HS-27A (cell line): ENCODE data around the gene CDC20.

Source experiments
- DNase-seq: peaks from one replicate; pipeline ENCODE4 v3.0.0-alpha.2; 2012; ENCODE audit warnings: low read depth, missing footprints

CDC20 gene

DNA sequence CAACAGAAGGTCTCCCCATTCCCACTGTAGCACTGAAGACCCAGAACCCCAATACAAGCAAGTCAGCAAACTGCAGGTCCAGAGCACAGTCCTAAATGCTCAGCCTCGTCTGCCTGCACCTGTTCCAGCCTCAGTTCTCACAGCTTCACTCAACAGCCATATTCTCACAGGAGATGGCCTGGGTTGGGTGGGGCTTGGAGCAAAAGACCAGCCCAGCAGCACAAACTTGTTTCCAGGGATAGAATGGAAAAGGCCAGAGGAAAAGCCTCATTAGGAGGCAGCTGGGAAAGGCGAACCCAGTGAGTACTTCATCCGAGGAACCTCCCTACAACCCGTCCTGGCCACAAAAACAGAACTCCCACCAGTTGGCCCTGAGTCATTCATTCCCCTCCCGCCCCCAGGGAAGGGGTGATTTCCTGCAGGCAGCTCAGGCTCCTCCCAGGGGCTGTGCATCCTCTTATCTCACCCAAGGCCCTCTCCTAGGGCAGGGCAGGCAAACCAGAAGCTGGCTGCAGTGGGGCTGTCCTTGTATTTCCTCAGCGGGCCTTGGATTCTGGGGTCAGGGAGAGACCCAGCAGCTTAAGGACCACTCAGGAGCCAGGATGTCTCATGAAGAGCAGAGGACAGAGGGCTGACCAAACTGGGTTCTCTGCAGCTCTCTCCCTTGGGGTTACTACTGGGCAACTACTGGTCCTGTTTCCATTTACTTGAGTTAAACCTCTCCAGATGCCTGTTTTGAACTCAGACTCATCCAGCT lies 28.6 kb upstream of the CDC20 start:
- DNase-seq: peak; percentile 49

DNA sequence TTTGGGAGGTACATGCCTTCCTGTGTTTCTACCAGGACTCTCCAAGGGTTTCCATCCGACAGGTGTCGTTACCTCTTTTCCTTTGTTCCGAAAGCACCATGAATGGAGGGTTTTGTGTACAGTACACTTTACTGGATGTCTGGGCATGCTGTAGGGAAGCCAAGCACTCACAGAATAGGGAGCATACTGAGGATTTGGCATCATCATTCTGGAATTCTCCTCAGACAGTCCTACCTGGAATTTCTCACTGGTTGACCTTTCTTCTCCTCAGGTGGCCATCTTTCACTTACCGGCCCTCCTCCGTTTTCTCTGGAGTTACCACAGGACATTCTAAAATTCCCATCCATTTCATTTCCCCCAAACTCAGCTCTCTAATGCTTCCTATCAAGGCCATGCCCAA lies 27.1 kb upstream of the CDC20 start:
- DNase-seq: no peak

DNA sequence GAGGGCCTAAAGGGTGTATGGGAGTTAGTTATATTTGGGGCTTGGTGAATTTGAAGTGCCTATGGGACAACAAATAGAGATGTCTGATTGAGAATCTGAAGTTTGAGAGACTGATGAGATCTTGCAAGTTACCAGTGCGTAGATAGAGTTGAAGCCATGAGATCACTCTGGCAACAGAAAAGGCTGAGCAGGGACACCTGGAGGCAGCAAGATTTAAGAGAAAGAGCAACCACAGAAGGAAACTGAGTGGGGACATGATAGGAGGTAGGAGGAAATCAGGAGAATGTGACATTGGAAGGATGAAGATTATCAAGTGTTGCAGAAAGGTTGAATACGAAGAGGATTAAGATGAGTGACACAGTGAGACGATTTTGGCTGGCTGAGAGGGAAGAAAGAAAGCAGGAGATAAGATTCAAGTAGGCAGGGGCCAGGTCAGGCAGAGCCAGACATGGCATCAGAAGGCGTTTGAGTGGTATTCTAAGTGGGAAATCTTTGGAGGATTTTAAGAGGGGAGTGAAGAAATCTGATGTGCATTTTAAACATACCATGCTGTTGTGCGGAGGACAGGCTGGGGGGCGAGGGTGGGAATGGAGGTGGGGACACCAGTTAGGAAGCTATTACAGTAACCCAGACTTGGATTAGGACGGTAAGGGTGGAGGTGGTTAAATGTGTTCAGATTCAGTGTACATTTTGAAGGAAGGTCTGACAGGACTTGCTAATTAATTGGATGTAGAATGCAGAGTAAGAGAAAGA lies 24.2 kb upstream of the CDC20 start:
- no peak for DNase-seq

- no peak for DNase-seq
Observed at GRCh38 chr1:43337588-43337987, 21.2 kb upstream of the CDC20 start, which contains the start of gene MPL. MPL (plus strand) TSS chr1:43337818; CDS start chr1:43337849, 31 bp downstream.

- DNase-seq: no peak
Observed at GRCh38 chr1:43338001-43338400, 20.8 kb upstream of the CDC20 start.

DNA sequence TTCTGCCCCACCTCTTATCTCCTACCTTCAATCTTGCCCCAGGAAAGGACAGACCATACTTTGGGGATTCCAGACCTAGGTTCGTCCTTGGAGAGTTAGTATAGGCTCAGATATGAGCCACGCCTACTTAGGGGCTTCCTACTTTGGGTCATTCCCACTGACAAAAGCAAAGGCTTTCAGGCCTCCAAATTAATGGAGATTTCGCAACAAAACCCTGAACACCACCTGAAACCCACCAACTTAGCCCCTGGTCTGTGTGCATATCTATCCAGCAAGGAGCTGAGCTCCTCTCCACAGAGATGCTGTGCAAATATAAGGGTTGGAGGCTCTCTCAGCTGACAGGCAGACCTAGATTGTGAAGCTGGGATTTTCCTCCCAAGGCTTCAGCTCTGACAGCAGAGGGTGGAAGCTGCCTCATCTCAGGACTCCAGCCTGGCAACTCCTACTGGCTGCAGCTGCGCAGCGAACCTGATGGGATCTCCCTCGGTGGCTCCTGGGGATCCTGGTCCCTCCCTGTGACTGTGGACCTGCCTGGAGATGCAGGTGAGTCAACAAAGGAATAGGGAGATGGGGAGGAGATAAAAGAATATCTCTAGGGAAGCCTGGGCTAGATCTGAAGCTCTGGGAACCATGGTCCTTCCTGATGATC lies 19.1 kb upstream of the CDC20 start:
- DNase-seq: no peak

GRCh38 chr1:43340559-43340958 lies 18.2 kb upstream of the CDC20 start:
- DNase-seq: no peak

DNA sequence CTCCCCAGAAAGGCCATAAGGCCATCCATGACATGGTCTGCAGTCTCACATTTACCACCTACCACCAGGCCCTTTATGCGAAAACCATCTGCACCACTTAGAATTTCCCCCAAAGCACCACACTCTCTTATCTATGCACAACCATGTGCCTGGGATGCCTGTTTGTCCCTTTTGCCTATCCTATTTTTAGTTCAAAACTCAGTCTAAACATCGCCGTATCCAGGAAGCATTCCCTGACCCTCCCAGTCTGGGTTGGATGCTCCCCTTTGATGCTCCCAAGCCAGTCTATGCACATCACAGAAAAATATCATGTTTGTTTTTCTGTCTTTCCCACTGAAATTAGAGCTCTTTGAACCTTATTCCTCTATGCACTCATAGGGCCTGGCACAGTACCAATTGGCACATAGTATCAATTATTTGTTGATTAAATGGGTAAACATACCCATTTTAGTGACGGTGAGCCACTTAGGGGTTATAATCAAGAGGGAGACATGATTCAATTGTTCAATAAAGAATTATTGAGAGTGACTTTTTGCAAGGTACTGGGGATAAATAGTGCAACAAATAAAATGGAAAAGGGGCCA lies 14.4 kb upstream of the CDC20 start:
- no peak for DNase-seq

DNA sequence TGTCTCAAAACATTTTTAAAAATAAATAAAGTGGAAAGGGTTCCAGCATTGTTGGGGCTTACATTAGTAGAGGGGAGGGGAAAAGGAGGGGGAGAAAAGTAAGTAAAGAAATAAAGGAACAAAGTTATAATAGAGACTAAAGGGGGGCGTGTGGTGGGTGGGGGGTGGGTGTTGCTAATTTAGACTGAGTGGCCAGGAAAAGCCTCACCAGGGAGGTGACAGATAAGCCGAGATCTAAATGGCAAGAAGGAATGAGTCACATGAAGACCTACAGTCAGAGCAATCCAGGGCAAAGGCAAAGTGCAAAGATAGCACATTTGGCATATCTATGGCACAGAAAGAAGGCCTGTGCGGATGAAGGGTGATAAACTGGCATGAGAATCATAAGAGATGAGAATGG lies 13.7 kb upstream of the CDC20 start:
- no peak for DNase-seq

DNA sequence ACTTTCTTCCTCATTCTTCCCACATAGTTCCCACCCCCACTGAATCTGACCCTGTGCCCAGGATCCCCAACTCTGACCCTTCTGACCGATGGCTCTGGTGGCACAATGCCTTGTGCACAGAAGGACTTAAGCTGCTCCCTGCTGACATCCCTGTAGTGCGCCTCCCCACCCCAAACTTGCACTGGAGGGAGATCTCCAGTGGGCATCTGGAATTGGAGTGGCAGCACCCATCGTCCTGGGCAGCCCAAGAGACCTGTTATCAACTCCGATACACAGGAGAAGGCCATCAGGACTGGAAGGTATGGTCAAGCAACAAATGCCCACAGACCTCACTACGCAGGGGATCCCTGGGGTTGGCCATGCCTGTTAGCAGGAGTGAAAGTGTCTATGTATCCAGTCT lies 12.1 kb upstream of the CDC20 start:
- DNase-seq: no peak

DNA sequence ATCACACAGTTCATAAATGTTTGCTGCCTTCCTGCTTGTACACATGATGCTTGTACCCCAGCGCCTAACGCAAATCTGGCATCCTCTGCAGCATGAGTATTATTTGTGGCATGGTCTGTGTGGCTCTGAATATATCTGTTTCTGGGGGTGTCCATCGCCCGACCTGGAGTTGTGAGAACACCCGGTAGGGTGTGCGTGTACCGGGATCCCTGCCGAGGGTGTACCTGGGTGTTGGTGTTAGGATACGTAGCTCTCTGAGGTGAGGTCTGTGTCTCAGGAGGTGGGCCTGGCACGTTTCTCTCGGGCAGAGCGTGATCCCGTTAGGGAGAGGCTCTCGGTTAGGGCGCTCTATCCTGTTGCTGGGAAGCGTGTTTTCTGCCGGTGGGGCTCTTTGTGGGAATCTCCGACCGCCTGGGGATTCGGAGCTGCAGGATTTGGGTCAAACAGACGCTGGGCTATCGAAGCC lies 10.4 kb upstream of the CDC20 start:
- DNase-seq: no peak

- DNase-seq: no peak
Observed at GRCh38 chr1:43348809-43349593, 9.8 kb upstream of the CDC20 start.

DNA sequence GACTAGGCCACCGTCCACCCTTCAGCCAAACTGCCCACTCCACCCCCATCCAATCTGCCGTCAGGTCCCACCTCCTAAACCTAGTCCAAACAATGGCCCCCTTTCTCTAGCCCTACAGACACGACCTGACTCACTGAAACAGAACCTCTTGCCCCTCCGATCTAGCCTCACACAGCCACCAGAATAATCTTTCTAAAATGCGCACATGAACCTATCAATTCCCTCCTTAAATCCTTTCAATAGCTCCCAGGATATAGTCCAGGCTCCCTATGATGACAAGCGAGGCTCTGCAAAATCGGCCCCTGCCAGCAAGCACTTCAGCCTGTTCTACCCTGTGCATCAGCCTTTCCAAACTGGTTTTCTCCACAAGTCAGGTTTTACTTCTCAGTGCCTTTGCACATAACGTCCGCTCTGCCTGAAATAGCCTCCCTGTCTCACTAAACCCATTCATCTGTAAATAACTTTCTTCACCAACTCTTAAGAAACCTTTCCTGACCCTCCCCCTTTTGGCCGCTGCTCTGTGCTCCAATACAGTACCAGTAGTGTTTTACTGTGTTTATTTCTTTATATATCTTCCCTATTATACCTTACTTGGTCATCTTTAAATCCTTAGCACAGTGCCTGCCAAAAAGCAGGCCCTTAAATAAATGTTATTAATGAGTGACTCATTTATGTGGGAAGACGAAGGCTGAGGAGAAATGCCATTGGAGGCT lies 9.0 kb upstream of the CDC20 start:
- no peak for DNase-seq

DNA sequence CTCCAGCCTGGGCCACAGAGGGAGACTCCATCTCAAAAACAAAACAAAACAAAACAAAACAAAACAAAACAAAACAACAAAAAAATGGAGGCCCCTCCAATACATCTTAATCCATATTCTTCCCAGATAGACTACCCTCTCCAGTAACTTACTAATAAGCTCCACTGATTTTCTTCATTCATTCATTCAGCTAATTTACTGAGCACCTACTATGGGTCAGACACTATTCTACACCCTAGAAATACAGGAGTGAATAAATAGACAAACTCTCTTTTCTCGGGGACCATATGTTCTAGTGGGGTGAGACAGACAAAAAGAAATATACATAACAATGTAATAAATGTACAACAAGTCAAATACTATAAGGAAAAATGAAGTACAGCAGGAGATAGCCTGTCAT lies 7.8 kb upstream of the CDC20 start:
- no peak for DNase-seq

- no peak for DNase-seq
Observed at GRCh38 chr1:43351421-43352350, 7.1 kb upstream of the CDC20 start.

- DNase-seq: no peak
Observed at GRCh38 chr1:43352351-43352705, 6.5 kb upstream of the CDC20 start.

DNA sequence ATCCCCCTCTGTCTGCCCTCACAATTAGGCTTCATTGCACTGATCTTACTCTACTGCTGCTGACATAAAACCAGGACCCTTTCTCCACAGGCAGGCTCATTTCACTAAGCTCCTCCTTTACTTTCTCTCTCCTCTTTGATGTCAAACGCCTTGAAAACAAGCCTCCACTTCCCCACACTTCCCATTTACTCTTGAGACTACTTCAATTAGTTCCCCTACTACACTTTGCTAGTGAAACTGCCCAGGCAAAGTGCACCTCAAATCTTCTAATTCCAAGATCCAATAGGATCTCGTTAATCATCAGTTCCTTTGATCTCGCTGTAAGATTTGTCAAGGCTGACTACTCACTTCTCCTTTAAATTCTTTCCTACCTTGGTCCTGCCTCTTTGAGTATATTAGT lies 5.9 kb upstream of the CDC20 start:
- DNase-seq: no peak

DNA sequence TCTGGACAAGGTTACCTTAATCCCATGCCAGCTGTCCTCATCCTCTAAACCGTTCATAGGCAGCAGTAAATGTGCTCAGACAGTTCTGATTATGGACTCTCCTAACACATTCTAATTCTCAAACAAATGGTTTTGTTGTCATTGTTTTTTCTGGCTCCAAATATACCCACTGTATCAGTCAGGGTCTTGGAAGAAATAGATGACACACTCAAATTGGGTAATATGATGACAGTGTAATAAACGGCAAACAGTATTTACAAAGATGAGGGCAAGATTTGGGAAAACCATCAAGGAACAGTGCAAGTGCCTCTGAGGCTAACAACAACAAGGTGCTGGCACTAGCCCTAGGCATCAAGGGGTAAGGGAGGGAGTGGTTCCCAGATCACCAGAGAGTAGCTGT lies 4.3 kb upstream of the CDC20 start:
- no peak for DNase-seq

- DNase-seq: no peak
Observed at GRCh38 chr1:43354936-43355335, 3.8 kb upstream of the CDC20 start.

DNA sequence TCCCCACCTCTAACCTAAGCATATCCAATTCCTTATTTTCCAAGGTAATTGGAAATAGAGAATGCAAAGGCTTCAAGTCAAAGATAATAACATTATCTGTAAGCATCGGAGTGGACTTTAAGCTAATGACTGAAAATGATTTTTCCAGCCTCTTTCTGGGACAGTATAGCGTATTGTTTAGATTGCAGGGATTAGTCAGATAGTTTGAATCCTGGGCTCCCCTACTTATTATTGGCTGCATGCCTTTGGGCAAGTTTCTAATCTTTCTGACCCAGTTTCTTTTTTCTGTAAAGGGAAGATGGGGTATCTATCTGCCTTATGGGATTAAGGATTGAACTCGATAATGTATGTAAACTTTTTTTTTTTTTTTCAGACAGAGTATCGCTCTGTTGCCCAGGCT lies 1.5 kb upstream of the CDC20 start:
- no peak for DNase-seq
